ENCODE data around the gene CACNA1G. TPM values are rescaled to one million over a fixed set of nuclear protein-coding genes. Genes with fewer than 3 reads are reported as not detected.

The CACNA1G gene
- under 0.01 TPM in 1 of 2 replicates, not detected in the other for total RNA-seq

DNA sequence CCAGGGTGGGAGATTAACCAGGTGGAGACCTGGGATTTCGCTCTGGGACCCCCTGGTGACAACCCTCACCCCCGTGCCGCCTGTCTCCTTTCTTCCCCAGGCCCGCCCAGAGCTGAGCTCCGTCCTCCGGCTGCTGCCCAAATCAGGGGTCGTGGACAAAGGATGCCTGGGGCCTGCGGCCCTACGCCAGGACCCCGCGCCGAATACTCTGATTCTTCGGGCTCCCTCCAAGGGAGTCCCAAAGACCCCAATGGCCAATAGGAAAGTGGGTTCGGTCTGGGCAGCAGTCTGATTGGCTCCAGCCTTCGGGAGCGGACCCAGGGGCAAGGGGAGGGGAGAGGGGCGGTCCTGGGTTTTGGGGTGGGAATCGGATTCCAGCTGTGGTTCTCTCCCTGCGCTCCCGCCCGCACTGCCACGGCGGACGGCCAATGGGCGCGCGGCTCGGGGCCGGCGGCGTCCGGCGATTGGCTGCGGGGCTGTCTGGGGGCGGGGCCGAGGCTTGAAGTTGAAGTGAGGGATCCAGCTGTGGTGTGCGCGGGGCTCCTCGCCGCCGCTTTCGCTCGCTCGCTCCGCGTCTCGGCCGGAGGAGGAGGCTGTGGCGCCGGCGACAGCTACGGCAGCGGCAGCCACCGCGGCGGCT, at the start of gene CACNA1G:
CACNA1G (plus strand) TSS at position 531 of the 640 bp plus-strand sequence. CDS start 745 bp downstream, outside the sequence.

DNA sequence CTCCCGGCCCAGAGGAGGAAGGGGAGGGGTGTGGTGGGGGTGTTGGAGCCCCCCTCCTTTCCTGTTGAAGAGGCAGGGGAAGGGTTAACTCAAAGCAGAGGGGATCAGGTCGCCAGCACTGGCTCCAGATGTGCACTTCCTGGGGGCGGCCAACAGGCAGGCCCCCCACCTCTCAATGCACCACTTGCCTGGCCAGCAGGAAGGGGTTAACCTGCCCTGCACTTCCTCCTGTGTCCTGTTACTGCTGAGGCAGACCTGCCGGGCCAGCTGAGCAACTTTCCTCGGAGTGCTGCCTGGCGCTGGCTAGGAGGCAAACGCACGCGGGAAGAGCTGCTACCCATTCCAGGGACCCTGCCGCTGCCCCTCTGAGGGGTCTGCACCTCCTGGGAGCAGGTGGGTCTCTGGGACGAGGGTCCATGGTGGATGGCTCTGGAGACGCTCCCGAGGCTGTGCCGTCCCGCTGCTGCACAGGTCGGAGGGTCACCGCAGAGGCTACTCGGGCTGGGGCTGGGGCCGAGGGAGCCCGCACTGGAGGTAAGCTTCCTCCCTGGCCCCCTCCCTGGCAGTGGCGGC, 28.0 kb upstream of the CACNA1G start, which contains the start of gene EPN3:
EPN3 (plus strand) TSS at position 284 of the 573 bp plus-strand sequence. CDS start 3,822 bp downstream, outside the sequence.

DNA sequence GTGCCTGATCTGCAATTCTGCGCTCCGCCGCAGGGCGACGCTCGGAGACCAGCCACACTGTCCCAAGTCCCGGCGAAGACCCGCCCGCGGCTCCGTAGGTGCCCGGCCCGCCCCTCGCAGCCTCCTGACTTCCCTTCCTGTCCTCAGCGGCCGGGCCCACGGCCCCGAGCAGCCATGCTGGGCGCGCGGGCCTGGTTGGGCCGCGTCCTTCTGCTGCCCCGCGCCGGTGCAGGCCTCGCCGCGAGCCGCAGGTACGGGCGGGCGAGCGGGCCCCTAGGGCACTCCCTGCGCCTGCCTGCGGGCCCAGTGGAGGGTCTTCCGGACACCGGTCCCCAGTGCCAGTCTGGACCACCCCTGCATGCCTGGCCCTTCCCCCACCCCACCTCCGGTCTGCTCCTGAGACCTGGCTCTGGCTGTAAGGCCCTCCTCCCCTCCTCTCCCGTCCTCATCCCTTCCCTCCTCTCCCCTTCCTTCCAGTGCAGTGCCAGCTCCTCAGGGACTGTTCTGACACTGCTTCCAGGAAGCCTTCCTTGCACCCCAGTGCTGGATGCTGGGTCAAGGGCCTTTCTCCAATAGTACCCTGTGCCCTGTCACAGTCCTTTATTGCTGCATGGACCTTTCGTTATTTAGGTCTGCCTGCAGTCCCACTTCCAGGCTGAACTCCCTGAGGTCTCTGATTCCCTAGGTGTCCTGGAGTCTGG, 13.3 kb upstream of the CACNA1G start, which contains the start of gene SPATA20:
SPATA20 (plus strand) TSS at position 140 of the 701 bp plus-strand sequence; CDS start at position 175, 35 bp downstream.

DNA sequence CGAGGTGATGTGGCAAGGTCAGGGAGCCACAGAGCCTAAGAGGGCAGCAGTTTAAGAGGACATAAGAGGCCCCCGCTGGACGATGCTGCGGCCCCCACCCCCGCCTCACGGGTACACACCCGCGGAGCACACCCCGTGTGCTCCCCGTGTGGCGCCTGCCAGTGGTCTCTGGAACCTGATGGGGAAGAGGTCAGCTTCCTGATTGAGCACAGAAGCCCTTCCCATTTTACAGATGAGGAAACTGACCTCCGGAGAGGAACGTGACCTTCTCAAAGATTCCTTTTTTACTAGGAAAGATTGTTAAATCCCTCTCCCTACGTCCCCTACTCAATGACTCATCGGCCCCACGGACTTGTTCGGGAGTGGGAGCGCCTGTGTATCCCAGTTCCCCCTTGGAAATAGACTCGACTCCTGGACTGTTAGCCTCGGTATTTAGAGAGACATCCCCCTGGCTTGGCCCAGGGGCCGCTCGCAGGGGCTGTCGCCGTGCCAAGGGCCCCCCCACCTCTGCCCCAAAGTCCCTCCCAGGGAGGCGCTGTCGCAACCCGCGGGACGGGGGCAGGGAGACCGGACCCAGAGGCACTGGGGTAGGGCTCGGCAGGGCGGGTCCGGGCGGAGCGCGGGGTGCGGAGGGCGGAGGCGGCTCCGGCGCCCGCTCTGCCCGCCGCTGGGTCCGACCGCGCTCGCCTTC, 73.9 kb downstream of the CACNA1G start, which contains the start of gene ABCC3:
ABCC3 (plus strand) TSS at position 658 of the 691 bp plus-strand sequence. CDS start 56 bp downstream, outside the sequence.

Other genes with a start within 250 kb of the CACNA1G start
- 48.3 and 56.2 TPM in 2 replicates for gene XYLT2, start 214.6 kb upstream of the CACNA1G start, total RNA-seq
- 38.1 and 50.1 TPM in 2 replicates for gene MRPL27, start 187.5 kb upstream of the CACNA1G start, total RNA-seq
- 1.2 and 2.4 TPM in 2 replicates for gene EME1, start 187.5 kb upstream of the CACNA1G start, total RNA-seq
- gene LRRC59, start 163.2 kb upstream of the CACNA1G start, total RNA-seq: 80.9 and 216 TPM in 2 replicates
- gene ACSF2, start 134.5 kb upstream of the CACNA1G start, total RNA-seq: 134 and 168 TPM in 2 replicates
- gene CHAD, start 91.8 kb upstream of the CACNA1G start, total RNA-seq: not detected in 2 replicates
- 18.8 and 23.9 TPM in 2 replicates for gene RSAD1, start 81.9 kb upstream of the CACNA1G start, total RNA-seq
- 0.11 and 2.0 TPM in 2 replicates for gene MYCBPAP, start 52.3 kb upstream of the CACNA1G start, total RNA-seq
- 40.0 and 57.5 TPM in 2 replicates for gene EPN3, start 28.0 kb upstream of the CACNA1G start, total RNA-seq
- 59.0 and 78.1 TPM in 2 replicates for gene SPATA20, start 13.5 kb upstream of the CACNA1G start, total RNA-seq
- 0.39 and 0.43 TPM in 2 replicates for gene ABCC3, start 74.2 kb downstream of the CACNA1G start, total RNA-seq
- gene ANKRD40, start 147.2 kb downstream of the CACNA1G start, total RNA-seq: 18.8 and 23.0 TPM in 2 replicates
- gene LUC7L3, start 158.9 kb downstream of the CACNA1G start, total RNA-seq: 36.5 and 37.1 TPM in 2 replicates
- gene ANKRD40CL, start 206.8 kb downstream of the CACNA1G start, total RNA-seq: under 0.01 TPM in 1 of 2 replicates, not detected in the other